Testis (tissue), 2 donors: ENCODE measurements around the gene TENT5C.

Experiments
- CTCF ChIP-seq, 3 experiments: fragments of 450-650 bp in 2 of 3; fragments of 200-600 bp in 1 of 3; sonication (generic) in 1 of 3; IDR thresholded peaks; one replicate each; pipeline ENCODE4 v1.5.1; 2016 to 2019; ENCODE audit warnings: antibody characterized with exemption in 3 of 3, mild to moderate bottlenecking in 2 of 3, moderate library complexity in 1 of 3
- POLR2A ChIP-seq: fragments of 450-650 bp; IDR thresholded peaks from one replicate; pipeline ENCODE4 v1.6.1; 2017; ENCODE audit warnings: antibody characterized with exemption, mild to moderate bottlenecking, moderate library complexity

- no peak for TF ChIP-seq CTCF (IDR thresholded peaks at IDR 0.05)
- TF ChIP-seq POLR2A: no peak
Measured at GRCh38 chr1:117650840-117651568, 45.2 kb downstream of the TENT5C start.
